Measurements from ENCODE around the gene CHP2.

- TF ChIP-seq CTCF (IDR thresholded peaks at IDR 0.05; ENCODE audit: low read depth, low read length) (no peak), EZH2phosphoT487 (IDR thresholded peaks at IDR 0.05; ENCODE audit: low read depth) (no peak)
Measured at GRCh38 chr16:23724785-23725131, 30.1 kb upstream of the CHP2 start.
